GM18909 (cell line): ENCODE results near the gene TMEM63C.

Experiments
- ATAC-seq: cut with Tn5 transposase; IDR thresholded peaks from one replicate; pipeline ENCODE4 v1.9.1; 2021; ENCODE audit warnings: mild to moderate bottlenecking; ENCODE audit not compliant: unreplicated experiment, poor library complexity

Gene TMEM63C

GRCh38 chr14:77219591-77219990, 38.0 kb downstream of the TMEM63C start:
- ATAC-seq, result no peak

- no peak for ATAC-seq
Observed at GRCh38 chr14:77220246-77221017, 38.8 kb downstream of the TMEM63C start.

GRCh38 chr14:77221241-77221871, 39.8 kb downstream of the TMEM63C start:
- no peak for ATAC-seq

GRCh38 chr14:77222546-77223225, 41.1 kb downstream of the TMEM63C start:
- ATAC-seq, result no peak

- no peak for ATAC-seq
Observed at GRCh38 chr14:77224212-77224611, 42.6 kb downstream of the TMEM63C start.

GRCh38 chr14:77225254-77225653, 43.7 kb downstream of the TMEM63C start:
- no peak for ATAC-seq

GRCh38 chr14:77225892-77226557, 44.4 kb downstream of the TMEM63C start:
- no peak for ATAC-seq

GRCh38 chr14:77228056-77228455, 46.5 kb downstream of the TMEM63C start:
- no peak for ATAC-seq

- no peak for ATAC-seq
Observed at GRCh38 chr14:77230914-77231313, 49.3 kb downstream of the TMEM63C start.

- no peak for ATAC-seq
Observed at GRCh38 chr14:77231721-77232120, 50.1 kb downstream of the TMEM63C start.

- ATAC-seq, result no peak
Observed at GRCh38 chr14:77236814-77237213, 55.2 kb downstream of the TMEM63C start.

GRCh38 chr14:77238356-77238755, 56.8 kb downstream of the TMEM63C start:
- no peak for ATAC-seq

GRCh38 chr14:77238996-77239395, 57.4 kb downstream of the TMEM63C start:
- no peak for ATAC-seq

GRCh38 chr14:77239412-77239811, 57.8 kb downstream of the TMEM63C start:
- ATAC-seq, result no peak

- ATAC-seq, result no peak
Observed at GRCh38 chr14:77240336-77240915, 58.8 kb downstream of the TMEM63C start.

- ATAC-seq, result no peak
Observed at GRCh38 chr14:77241955-77242354, 60.4 kb downstream of the TMEM63C start.

- no peak for ATAC-seq
Observed at GRCh38 chr14:77242752-77243151, 61.2 kb downstream of the TMEM63C start.

GRCh38 chr14:77243853-77244252, 62.3 kb downstream of the TMEM63C start:
- no peak for ATAC-seq

- ATAC-seq, result no peak
Observed at GRCh38 chr14:77245820-77246219, 64.2 kb downstream of the TMEM63C start.

- ATAC-seq, result no peak
Observed at GRCh38 chr14:77246784-77247183, 65.2 kb downstream of the TMEM63C start.
